Gastroesophageal sphincter (tissue), 3 donors: ENCODE results near the gene DNASE1L2.

ENCODE experiments used
- CTCF ChIP-seq, 4 experiments: fragments of 200-600 bp in 2 of 4; fragments of 450-650 bp in 2 of 4; sonication (generic) in 1 of 4; IDR thresholded peaks; one replicate each; pipeline ENCODE4 v1.5.1; 2017 to 2019; ENCODE audit warnings: antibody characterized with exemption in 4 of 4, mild to moderate bottlenecking in 2 of 4, moderate library complexity in 2 of 4
- EP300 ChIP-seq: sonication (generic); formaldehyde crosslinking; IDR thresholded peaks from one replicate; pipeline ENCODE4 v1.6.1; 2017; ENCODE audit warnings: antibody characterized with exemption, mild to moderate bottlenecking
- POLR2A ChIP-seq, 2 donors: fragments of 450-650 bp; IDR thresholded peaks; one replicate each; pipeline ENCODE4 v1.6.1; 2017; ENCODE audit warnings: antibody characterized with exemption in 2 of 2, mild to moderate bottlenecking in 2 of 2, moderate library complexity in 1 of 2

GRCh38 chr16:2253293-2253692, 17.0 kb downstream of the DNASE1L2 start:
- TF ChIP-seq EP300 (no peak), CTCF (IDR thresholded peaks at IDR 0.05) (no peak), POLR2A (IDR thresholded peaks at IDR 0.05) (no peak)
